Neural cell (in vitro differentiated cells): ENCODE results near the gene BICRA. TPM values are rescaled to one million over a fixed set of nuclear protein-coding genes. Genes with fewer than 3 reads are reported as not detected.

Source experiments
- H2AFZ ChIP-seq: fragments of 200-600, 300-800 bp; sonication (generic), shearing (Covaris generic); 2 replicates; pipeline ENCODE4 v1.6.0; 2014; ENCODE audit warnings: low read depth, mild to moderate bottlenecking, antibody characterized with exemption, low read length, moderate library complexity
- H3F3A ChIP-seq: fragments of 200-600 bp; shearing (Covaris generic); 2 replicates; pipeline ENCODE4 v1.6.1; 2016; ENCODE audit warnings: mild to moderate bottlenecking, moderate library complexity, mixed read lengths, antibody characterized with exemption, low read length; ENCODE audit not compliant: insufficient read depth, poor library complexity, severe bottlenecking
- H3K27ac ChIP-seq: fragments of 200-600, 300-800 bp; sonication (generic), shearing (Covaris generic); 2 replicates; pipeline ENCODE4 v1.5.1; 2014; ENCODE audit warnings: mild to moderate bottlenecking, low read length, moderate library complexity
- H3K27me3 ChIP-seq: fragments of 300-800, 200-600 bp; sonication (generic), shearing (Covaris generic); 2 replicates; pipeline ENCODE4 v1.6.0; 2014; ENCODE audit warnings: mild to moderate bottlenecking, low read depth, low read length, moderate library complexity; ENCODE audit not compliant: insufficient read depth
- H3K36me3 ChIP-seq: fragments of 300-800, 200-600 bp; sonication (generic), shearing (Covaris generic); 2 replicates; pipeline ENCODE4 v1.5.1; 2014; ENCODE audit warnings: mild to moderate bottlenecking, antibody characterized with exemption, low read length, moderate library complexity; ENCODE audit not compliant: insufficient read depth
- H3K4me2 ChIP-seq: fragments of 300-800, 200-600 bp; sonication (generic), shearing (Covaris generic); 2 replicates; pipeline ENCODE4 v1.6.0; 2014; ENCODE audit warnings: mild to moderate bottlenecking, low read length
- H3K4me3 ChIP-seq: fragments of 300-800, 200-600 bp; sonication (generic), shearing (Covaris generic); 2 replicates; pipeline ENCODE4 v1.5.1; 2014; ENCODE audit warnings: mild to moderate bottlenecking, low read length, moderate library complexity
- H3K79me2 ChIP-seq: fragments of 200-600 bp; shearing (Covaris generic); replicated peaks from 2 replicates; pipeline ENCODE4 v1.6.0; 2014; ENCODE audit warnings: mild to moderate bottlenecking, low read length, moderate library complexity; ENCODE audit not compliant: insufficient read depth
- H3K9ac ChIP-seq: fragments of 300-800, 200-600 bp; sonication (generic), shearing (Covaris generic); 2 replicates; pipeline ENCODE4 v1.6.1; 2016; ENCODE audit warnings: mild to moderate bottlenecking, low read length, mixed read lengths
- H3K9me2 ChIP-seq: fragments of 200-600 bp; shearing (Covaris generic); 2 replicates; pipeline ENCODE4 v1.6.1; 2016; ENCODE audit warnings: mild to moderate bottlenecking, low read length, mixed read lengths; ENCODE audit not compliant: insufficient read depth
- H3K9me3 ChIP-seq: fragments of 200-600, 300-800 bp; sonication (generic), shearing (Covaris generic); 2 replicates; pipeline ENCODE4 v1.6.1; 2016; ENCODE audit warnings: mild to moderate bottlenecking, mixed run types, low read length, moderate library complexity, mixed read lengths
- H4K20me1 ChIP-seq: fragments of 200-600 bp; shearing (Covaris generic); 2 replicates; pipeline ENCODE4 v1.6.1; 2016; ENCODE audit warnings: mild to moderate bottlenecking, mixed run types; ENCODE audit not compliant: insufficient read depth
- EP300 ChIP-seq: fragments of 450-650 bp; conservative IDR thresholded peaks from 2 replicates; pipeline ENCODE4 v1.6.1; 2014; ENCODE audit warnings: antibody characterized with exemption, mild to moderate bottlenecking, moderate library complexity; ENCODE audit not compliant: poor library complexity, severe bottlenecking
- EZH2 ChIP-seq: fragments of 200-600, 300-800 bp; shearing (Covaris generic), sonication (generic); IDR thresholded peaks from 2 replicates; pipeline ENCODE4 v1.6.1; 2014; ENCODE audit warnings: antibody characterized with exemption, low read length, borderline replicate concordance, mild to moderate bottlenecking; ENCODE audit not compliant: insufficient read depth, poor library complexity, severe bottlenecking
- MXI1 ChIP-seq: fragments of 450-650 bp; conservative IDR thresholded peaks from 2 replicates; pipeline ENCODE4 v1.6.1; 2014; ENCODE audit warnings: antibody characterized with exemption, mild to moderate bottlenecking; ENCODE audit not compliant: poor library complexity, severe bottlenecking
- POLR2AphosphoS5 ChIP-seq: IDR thresholded peaks from 2 replicates; pipeline ENCODE4 v1.6.1; 2012
- RAD21 ChIP-seq: fragments of 450-650 bp; conservative IDR thresholded peaks from 2 replicates; pipeline ENCODE4 v1.6.1; 2014; ENCODE audit warnings: antibody characterized with exemption, mild to moderate bottlenecking, moderate library complexity
- SMC3 ChIP-seq: fragments of 450-650 bp; conservative IDR thresholded peaks from 2 replicates; pipeline ENCODE4 v1.6.1; 2014; ENCODE audit warnings: antibody characterized with exemption, mild to moderate bottlenecking, moderate library complexity; ENCODE audit not compliant: poor library complexity
- TAF1 ChIP-seq: IDR thresholded peaks from 2 replicates; pipeline ENCODE4 v1.6.1; 2012; ENCODE audit warnings: low read depth
- polyA plus RNA-seq: library from polyadenylated mRNA; depleted of rRNA; stranded (reverse); fragments of >200 nt; gene quantifications from 2 replicates; pipeline ENCODE4 v1.2.3, GENCODE V29; 2014
- TF ChIP-seq, protein P1 (sequence below): fragments of 450-650 bp; IDR thresholded peaks from 2 replicates; pipeline ENCODE4 v1.5.1; 2014; ENCODE audit warnings: antibody characterized with exemption, mild to moderate bottlenecking, moderate library complexity; ENCODE audit not compliant: poor library complexity, severe bottlenecking
- TF ChIP-seq, protein P2 (sequence below): IDR thresholded peaks from 2 replicates; pipeline ENCODE4 v1.6.1; 2012; ENCODE audit warnings: borderline replicate concordance

BICRA gene
- polyA plus RNA-seq, 1 donor from 2014 or later, result 0.11 TPM

- no peak overlapping the region for H3K9ac ChIP-seq
- no peaks in the 10 kb centered on the region for H3K36me3 ChIP-seq
- H4K20me1 ChIP-seq, result no peaks in the 10 kb centered on the region
- H3K4me2 ChIP-seq, result no peak overlapping the region
- no peaks in the 10 kb centered on the region for H3F3A ChIP-seq
- H3K27ac ChIP-seq, result no peak overlapping the region
- peaks cover 51% of the 10 kb centered on the region for H3K79me2 ChIP-seq
- no peaks in the 10 kb centered on the region for H3K9me2 ChIP-seq
- H3K4me3 ChIP-seq, result no peak overlapping the region
- no peak overlapping the region for H2AFZ ChIP-seq
- no peaks in the 10 kb centered on the region for H3K9me3 ChIP-seq
- no peaks in the 10 kb centered on the region for H3K27me3 ChIP-seq
- TF ChIP-seq, protein P1, sequence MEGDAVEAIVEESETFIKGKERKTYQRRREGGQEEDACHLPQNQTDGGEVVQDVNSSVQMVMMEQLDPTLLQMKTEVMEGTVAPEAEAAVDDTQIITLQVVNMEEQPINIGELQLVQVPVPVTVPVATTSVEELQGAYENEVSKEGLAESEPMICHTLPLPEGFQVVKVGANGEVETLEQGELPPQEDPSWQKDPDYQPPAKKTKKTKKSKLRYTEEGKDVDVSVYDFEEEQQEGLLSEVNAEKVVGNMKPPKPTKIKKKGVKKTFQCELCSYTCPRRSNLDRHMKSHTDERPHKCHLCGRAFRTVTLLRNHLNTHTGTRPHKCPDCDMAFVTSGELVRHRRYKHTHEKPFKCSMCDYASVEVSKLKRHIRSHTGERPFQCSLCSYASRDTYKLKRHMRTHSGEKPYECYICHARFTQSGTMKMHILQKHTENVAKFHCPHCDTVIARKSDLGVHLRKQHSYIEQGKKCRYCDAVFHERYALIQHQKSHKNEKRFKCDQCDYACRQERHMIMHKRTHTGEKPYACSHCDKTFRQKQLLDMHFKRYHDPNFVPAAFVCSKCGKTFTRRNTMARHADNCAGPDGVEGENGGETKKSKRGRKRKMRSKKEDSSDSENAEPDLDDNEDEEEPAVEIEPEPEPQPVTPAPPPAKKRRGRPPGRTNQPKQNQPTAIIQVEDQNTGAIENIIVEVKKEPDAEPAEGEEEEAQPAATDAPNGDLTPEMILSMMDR, result no peak
- TF ChIP-seq TAF1 (no peak), RAD21 (no peak), POLR2AphosphoS5 (no peak), SMC3 (no peak), MXI1 (no peak), EP300 (no peak), EZH2 (no peak)
- TF ChIP-seq, protein P2, sequence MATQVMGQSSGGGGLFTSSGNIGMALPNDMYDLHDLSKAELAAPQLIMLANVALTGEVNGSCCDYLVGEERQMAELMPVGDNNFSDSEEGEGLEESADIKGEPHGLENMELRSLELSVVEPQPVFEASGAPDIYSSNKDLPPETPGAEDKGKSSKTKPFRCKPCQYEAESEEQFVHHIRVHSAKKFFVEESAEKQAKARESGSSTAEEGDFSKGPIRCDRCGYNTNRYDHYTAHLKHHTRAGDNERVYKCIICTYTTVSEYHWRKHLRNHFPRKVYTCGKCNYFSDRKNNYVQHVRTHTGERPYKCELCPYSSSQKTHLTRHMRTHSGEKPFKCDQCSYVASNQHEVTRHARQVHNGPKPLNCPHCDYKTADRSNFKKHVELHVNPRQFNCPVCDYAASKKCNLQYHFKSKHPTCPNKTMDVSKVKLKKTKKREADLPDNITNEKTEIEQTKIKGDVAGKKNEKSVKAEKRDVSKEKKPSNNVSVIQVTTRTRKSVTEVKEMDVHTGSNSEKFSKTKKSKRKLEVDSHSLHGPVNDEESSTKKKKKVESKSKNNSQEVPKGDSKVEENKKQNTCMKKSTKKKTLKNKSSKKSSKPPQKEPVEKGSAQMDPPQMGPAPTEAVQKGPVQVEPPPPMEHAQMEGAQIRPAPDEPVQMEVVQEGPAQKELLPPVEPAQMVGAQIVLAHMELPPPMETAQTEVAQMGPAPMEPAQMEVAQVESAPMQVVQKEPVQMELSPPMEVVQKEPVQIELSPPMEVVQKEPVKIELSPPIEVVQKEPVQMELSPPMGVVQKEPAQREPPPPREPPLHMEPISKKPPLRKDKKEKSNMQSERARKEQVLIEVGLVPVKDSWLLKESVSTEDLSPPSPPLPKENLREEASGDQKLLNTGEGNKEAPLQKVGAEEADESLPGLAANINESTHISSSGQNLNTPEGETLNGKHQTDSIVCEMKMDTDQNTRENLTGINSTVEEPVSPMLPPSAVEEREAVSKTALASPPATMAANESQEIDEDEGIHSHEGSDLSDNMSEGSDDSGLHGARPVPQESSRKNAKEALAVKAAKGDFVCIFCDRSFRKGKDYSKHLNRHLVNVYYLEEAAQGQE, result no peak
These were observed 22.9 kb downstream of the BICRA start for GRCh38 chr19:47631681-47632446.

- peaks cover 47% of the 10 kb centered on the region for H3K79me2 ChIP-seq
- no peaks in the 10 kb centered on the region for H3K9me2 ChIP-seq
- H3K4me2 ChIP-seq, result no peak overlapping the region
- H3K27ac ChIP-seq, result no peak overlapping the region
- no peaks in the 10 kb centered on the region for H3K27me3 ChIP-seq
- no peaks in the 10 kb centered on the region for H3F3A ChIP-seq
- H2AFZ ChIP-seq, result no peak overlapping the region
- H3K9ac ChIP-seq, result no peak overlapping the region
- H4K20me1 ChIP-seq, result no peaks in the 10 kb centered on the region
- no peaks in the 10 kb centered on the region for H3K36me3 ChIP-seq
- H3K4me3 ChIP-seq, result no peak overlapping the region
- no peak for TF ChIP-seq RAD21
- no peak for TF ChIP-seq EZH2
- TF ChIP-seq EP300, result no peak
- TF ChIP-seq POLR2AphosphoS5, result no peak
- no peak for TF ChIP-seq SMC3
- no peak for TF ChIP-seq TAF1
- TF ChIP-seq, protein P2, result no peak
- no peak for TF ChIP-seq MXI1
- TF ChIP-seq, protein P1, result no peak
- no peaks in the 10 kb centered on the region for H3K9me3 ChIP-seq
These were observed 24.6 kb downstream of the BICRA start for GRCh38 chr19:47633517-47633916.
